Activated CD8-positive, alpha-beta memory T cell treated with anti-CD3 and anti-CD28 coated beads for 36 hours (primary cell): ENCODE measurements around the gene P2RY6. TPM values are rescaled to one million over a fixed set of nuclear protein-coding genes. Genes with fewer than 3 reads are reported as not detected.

Experiments used
- CTCF ChIA-PET: fragments of 350-600 bp; sonication (Branson Sonifier 250); formaldehyde crosslinking; loops from one replicate; lab custom pipeline; 2021; ENCODE audit warnings: antibody characterized with exemption; lab: Charles Lee
- POLR2A ChIA-PET: fragments of 350-600 bp; sonication (Branson Sonifier 250); formaldehyde crosslinking; loops from one replicate; lab custom pipeline; 2021; ENCODE audit warnings: antibody characterized with exemption; lab: Charles Lee
- total RNA-seq, 2 experiments: library from RNA; stranded (reverse); gene quantifications; one replicate each; pipeline ENCODE4 v1.2.3, GENCODE V29; 2021

P2RY6 gene
- total RNA-seq, 2 experiments from 2014 or later = not detected

GRCh38 chr11:73288873-73289707 is 17.0 kb downstream of the P2RY6 start:
- ChIA-PET CTCF (interaction anchor here (1.2 to 1.7 kb wide), 4 partner anchors 12 to 111 kb away, joined by 3 to 4 read pairs (median 3); no protein-coding TSS in a partner anchor), POLR2A (interaction anchor here (0.6 kb wide), 1 partner anchor 480 kb away, joined by 4 read pairs; no protein-coding TSS in a partner anchor)

- ChIA-PET POLR2A (no interaction called here), CTCF (interaction anchor here (0.6 kb wide), 1 partner anchor 474 kb away, joined by 3 read pairs; no protein-coding TSS in a partner anchor)
Observed at GRCh38 chr11:73290536-73290935, 18.4 kb downstream of the P2RY6 start.

- ChIA-PET POLR2A (no interaction called here), CTCF (interaction anchor here (1.3 kb wide), 1 partner anchor 44 kb away, joined by 7 read pairs; no protein-coding TSS in a partner anchor)
Observed at GRCh38 chr11:73291196-73291595, 19.1 kb downstream of the P2RY6 start.

GRCh38 chr11:73291781-73292524 is 19.8 kb downstream of the P2RY6 start:
- ChIA-PET CTCF (interaction anchor here (0.8 to 1.3 kb wide), 3 partner anchors 12 to 114 kb away, joined by 3 to 7 read pairs (median 3); no protein-coding TSS in a partner anchor), POLR2A (no interaction called here)

GRCh38 chr11:73292525-73292894 is 20.4 kb downstream of the P2RY6 start:
- POLR2A ChIA-PET = no interaction called here
- CTCF ChIA-PET = interaction anchor here (0.8 to 1.3 kb wide), 3 partner anchors 12 to 114 kb away, joined by 3 to 7 read pairs (median 3); no protein-coding TSS in a partner anchor

GRCh38 chr11:73293356-73293936 is 21.3 kb downstream of the P2RY6 start:
- ChIA-PET POLR2A (no interaction called here), CTCF (interaction anchor here (1.8 to 2.1 kb wide), 2 partner anchors 13 to 42 kb away, joined by 10 to 12 read pairs; no protein-coding TSS in a partner anchor)

GRCh38 chr11:73294604-73295003 is 22.5 kb downstream of the P2RY6 start:
- ChIA-PET POLR2A (no interaction called here), CTCF (interaction anchor here (0.6 to 2.1 kb wide), 6 partner anchors 12 to 724 kb away, joined by 3 to 12 read pairs (median 6); no protein-coding TSS in a partner anchor)

GRCh38 chr11:73295241-73295995 is 23.3 kb downstream of the P2RY6 start:
- POLR2A ChIA-PET = no interaction called here
- CTCF ChIA-PET = interaction anchor here (0.6 to 2.1 kb wide), 6 partner anchors 11 to 725 kb away, joined by 3 to 12 read pairs (median 6); no protein-coding TSS in a partner anchor

- POLR2A ChIA-PET = no interaction called here
- CTCF ChIA-PET = no interaction called here
Observed at GRCh38 chr11:73295996-73296318, 23.8 kb downstream of the P2RY6 start.

GRCh38 chr11:73296501-73297230 is 24.5 kb downstream of the P2RY6 start:
- ChIA-PET CTCF (interaction anchor here (1.6 kb wide), 1 partner anchor 10 kb away, joined by 9 read pairs; no protein-coding TSS in a partner anchor), POLR2A (no interaction called here)

- POLR2A ChIA-PET = no interaction called here
- CTCF ChIA-PET = interaction anchor here (1.0 to 1.8 kb wide), 3 partner anchors 9 to 39 kb away, joined by 3 to 9 read pairs (median 6); no protein-coding TSS in a partner anchor
Observed at GRCh38 chr11:73297231-73297590, 25.1 kb downstream of the P2RY6 start.

- POLR2A ChIA-PET = no interaction called here
Observed at GRCh38 chr11:73297702-73298101, 25.6 kb downstream of the P2RY6 start.

GRCh38 chr11:73298233-73298632 is 26.1 kb downstream of the P2RY6 start:
- ChIA-PET POLR2A (no interaction called here), CTCF (interaction anchor here (0.8 to 1.8 kb wide), 6 partner anchors 8 to 551 kb away, joined by 3 to 9 read pairs (median 4); no protein-coding TSS in a partner anchor)

More at GRCh38 chr11:73297702-73298101, 25.6 kb downstream of the P2RY6 start:
- CTCF ChIA-PET = interaction anchor here (0.8 to 1.8 kb wide), 6 partner anchors 9 to 551 kb away, joined by 3 to 9 read pairs (median 4); no protein-coding TSS in a partner anchor

- ChIA-PET POLR2A (no interaction called here), CTCF (interaction anchor here (0.6 to 2.2 kb wide), 6 partner anchors 36 to 1882 kb away, joined by 3 to 7 read pairs (median 4); no protein-coding TSS in a partner anchor)
Observed at GRCh38 chr11:73299751-73300150, 27.6 kb downstream of the P2RY6 start.

GRCh38 chr11:73306069-73306841 is 34.1 kb downstream of the P2RY6 start:
- CTCF ChIA-PET = interaction anchor here (0.7 to 4.6 kb wide), 8 partner anchors 9 to 45 kb away, joined by 3 to 73 read pairs (median 9); no protein-coding TSS in a partner anchor
- POLR2A ChIA-PET = interaction anchor here (0.5 kb wide), 1 partner anchor 29 kb away, joined by 3 read pairs; no protein-coding TSS in a partner anchor

GRCh38 chr11:73306977-73307322 is 34.8 kb downstream of the P2RY6 start:
- CTCF ChIA-PET = interaction anchor here (0.7 to 4.6 kb wide), 9 partner anchors 10 to 353 kb away, joined by 3 to 73 read pairs (median 9); no protein-coding TSS in a partner anchor
- POLR2A ChIA-PET = interaction anchor here (0.5 to 0.6 kb wide), 2 partner anchors 411 to 445 kb away, joined by 3 to 4 read pairs; no protein-coding TSS in a partner anchor
